ENCODE measurements around the gene KPNA1.

DNA sequence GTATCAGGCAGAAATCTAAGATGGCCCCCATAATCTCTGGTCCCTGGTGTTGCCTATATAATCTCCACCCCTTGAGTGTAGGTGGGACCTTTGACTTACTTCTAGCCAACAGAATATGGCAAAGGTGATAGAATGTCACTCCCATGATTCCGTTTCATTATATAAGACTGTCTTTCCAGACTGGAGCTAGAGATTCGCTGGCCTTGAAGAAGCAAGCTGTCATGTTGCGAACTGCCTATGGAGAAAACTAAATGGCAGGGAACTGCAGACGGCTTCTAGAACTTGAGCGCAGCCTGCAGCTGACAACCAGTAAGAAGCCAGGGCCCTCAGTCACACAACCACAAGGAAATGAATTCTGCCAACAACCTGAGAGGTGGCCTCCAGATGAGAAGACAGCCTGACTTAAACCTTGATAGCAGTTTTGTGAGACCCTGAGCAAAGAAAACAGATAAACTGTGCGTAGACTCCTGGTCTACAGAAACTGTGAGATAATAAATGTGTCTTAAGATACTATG lies 2.2 kb upstream of the KPNA1 start:
- TF ChIP-seq POLR2A (IDR thresholded peaks at IDR 0.05), result no peak
- TF ChIP-seq, protein P1, sequence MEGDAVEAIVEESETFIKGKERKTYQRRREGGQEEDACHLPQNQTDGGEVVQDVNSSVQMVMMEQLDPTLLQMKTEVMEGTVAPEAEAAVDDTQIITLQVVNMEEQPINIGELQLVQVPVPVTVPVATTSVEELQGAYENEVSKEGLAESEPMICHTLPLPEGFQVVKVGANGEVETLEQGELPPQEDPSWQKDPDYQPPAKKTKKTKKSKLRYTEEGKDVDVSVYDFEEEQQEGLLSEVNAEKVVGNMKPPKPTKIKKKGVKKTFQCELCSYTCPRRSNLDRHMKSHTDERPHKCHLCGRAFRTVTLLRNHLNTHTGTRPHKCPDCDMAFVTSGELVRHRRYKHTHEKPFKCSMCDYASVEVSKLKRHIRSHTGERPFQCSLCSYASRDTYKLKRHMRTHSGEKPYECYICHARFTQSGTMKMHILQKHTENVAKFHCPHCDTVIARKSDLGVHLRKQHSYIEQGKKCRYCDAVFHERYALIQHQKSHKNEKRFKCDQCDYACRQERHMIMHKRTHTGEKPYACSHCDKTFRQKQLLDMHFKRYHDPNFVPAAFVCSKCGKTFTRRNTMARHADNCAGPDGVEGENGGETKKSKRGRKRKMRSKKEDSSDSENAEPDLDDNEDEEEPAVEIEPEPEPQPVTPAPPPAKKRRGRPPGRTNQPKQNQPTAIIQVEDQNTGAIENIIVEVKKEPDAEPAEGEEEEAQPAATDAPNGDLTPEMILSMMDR (IDR thresholded peaks at IDR 0.05), result no peak

All from esophagus squamous epithelium (tissue), 4 donors.